NCI-H446 (cell line): Measurements from ENCODE around the gene FBLN5.

Source experiments
- DNase-seq, 2 experiments: peaks; one replicate each; lab custom pipeline; 2025; lab: John Stamatoyannopoulos, UW

FBLN5 gene

DNA sequence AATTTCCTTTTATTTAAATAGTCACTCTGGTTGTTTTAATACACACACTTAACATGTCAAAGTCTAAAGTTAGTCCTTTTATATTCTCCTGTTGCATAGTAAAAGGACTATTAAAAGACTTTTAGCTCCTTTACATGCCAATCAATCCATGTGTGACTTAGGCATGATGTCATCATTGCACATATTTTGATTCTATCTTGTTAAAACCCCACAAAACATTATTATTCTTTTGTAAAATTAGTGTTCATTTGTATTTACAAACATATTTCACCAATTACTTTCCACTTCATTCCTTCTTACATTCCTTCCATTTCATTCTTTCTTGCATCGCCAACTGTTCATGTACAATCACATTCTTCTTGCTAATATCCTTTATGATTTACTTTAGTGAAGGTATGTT is 119.7 kb downstream of the FBLN5 start:
- DNase-seq = no peak
